Left lung (tissue), 10 donors: ENCODE data around the gene YAP1. TPM values are rescaled to one million over a fixed set of nuclear protein-coding genes. Genes with fewer than 3 reads are reported as not detected.
A peak's percentile ranks its signal among the peaks of the same experiment; 100 is the strongest.

Experiments
- ATAC-seq: fragments of 200-7000 bp; cut with Tn5 transposase; one replicate; pipeline ENCODE4 v1.9.1; 2020; ENCODE audit warnings: moderate library complexity
- DNase-seq, 4 donors: peaks; one replicate each; pipeline ENCODE4 v3.0.0-alpha.2; 2013 to 2020
- H3K27ac ChIP-seq, 2 donors: fragments of 200-600 bp; sonication (generic) in 1 of 2; one replicate each; pipeline versions ENCODE4 v1.5.0 to v1.8.0; 2020 to 2021
- H3K27me3 ChIP-seq, 2 donors: fragments of 200-600 bp; sonication (generic) in 1 of 2; one replicate each; pipeline versions ENCODE4 v1.5.0 to v1.8.0; 2020 to 2021
- H3K36me3 ChIP-seq, 2 donors: fragments of 200-600 bp; sonication (generic) in 1 of 2; one replicate each; pipeline versions ENCODE4 v1.5.0 to v1.8.0; 2020 to 2021
- H3K4me1 ChIP-seq, 2 donors: fragments of 200-600 bp; one replicate each; pipeline ENCODE4 v1.8.0; 2021
- H3K4me3 ChIP-seq, 2 donors: fragments of 200-600 bp; sonication (generic) in 1 of 2; one replicate each; pipeline versions ENCODE4 v1.5.0 to v1.8.0; 2020 to 2021; ENCODE audit warnings: mild to moderate bottlenecking in 1 of 2
- H3K9me3 ChIP-seq, 2 donors: fragments of 200-600 bp; sonication (generic) in 1 of 2; one replicate each; pipeline versions ENCODE4 v1.5.0 to v1.8.0; 2020 to 2021
- CTCF ChIP-seq, 2 donors: fragments of 200-600 bp; sonication (generic) in 1 of 2; IDR thresholded peaks; one replicate each; pipeline versions ENCODE4 v1.5.0 to v1.8.0; 2021; ENCODE audit warnings: antibody characterized with exemption in 2 of 2
- intact Hi-C, 2 donors: fragments of 100-400 bp; cut with DNase I; formaldehyde crosslinking; loops; one replicate each; pipeline versions ENCODE4 v1.11.2 to v1.14.2; 2022
- polyA plus RNA-seq, 6 donors: library from polyadenylated mRNA; unstranded; fragments of 120-200 nt; gene quantifications; one replicate each; pipeline ENCODE4 v1.2.1, GENCODE V29; 2013; ENCODE audit not compliant: insufficient read length in 6 of 6
- total RNA-seq, 2 donors: library from RNA; stranded (reverse); fragmentation: NEBNext Ultra II Directional; extraction: Animal tissue kit (Norgen Biotek cat#: 25700); gene quantifications; one replicate each; pipeline ENCODE4 v1.2.1, GENCODE V29; 2021
- donor health status: DM: no; HTN: yes; CAD: no.
- donor health status: DM: no; HTN: no; CAD: no.

Gene YAP1
- total and polyA plus RNA-seq, 8 donors, result 105 to 384 (median 335) TPM

DNA sequence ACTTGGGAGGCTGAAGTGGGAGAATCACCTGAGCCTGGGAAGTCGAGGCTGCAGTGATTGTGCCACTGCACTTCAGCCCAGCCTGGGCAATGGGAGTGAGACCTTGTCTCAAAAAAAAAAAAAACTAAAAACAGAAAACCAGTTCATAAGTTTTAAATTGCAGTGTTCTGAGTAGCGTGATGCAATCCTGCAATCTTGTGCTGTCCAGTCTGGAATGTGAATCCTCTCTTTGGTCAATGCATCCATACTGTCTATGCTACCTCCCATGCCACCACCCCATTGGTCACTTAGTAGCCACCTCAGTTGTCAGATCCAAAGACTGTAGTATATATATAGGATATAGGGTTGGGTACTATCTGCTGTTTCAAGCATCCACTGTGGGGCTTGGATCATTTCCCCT, 11.1 kb downstream of the YAP1 start:
- no peak for TF ChIP-seq CTCF (IDR thresholded peaks at IDR 0.05)
- DNase-seq (no peak), ATAC-seq (no peak)
- H3K4me3 ChIP-seq, result no peak overlapping the region
- H3K9me3 ChIP-seq, result no peaks in the 10 kb centered on the region
- H3K36me3 ChIP-seq, result no peaks in the 10 kb centered on the region
- peaks cover 20 to 30% of the 10 kb centered on the region in 2 donors for H3K4me1 ChIP-seq
- peaks cover 0 to 18% of the 10 kb centered on the region in 2 donors for H3K27me3 ChIP-seq
- H3K27ac ChIP-seq, result no peak overlapping the region
- intact Hi-C loops, result no loop called here

GRCh38 chr11:102134597-102134996, 24.4 kb downstream of the YAP1 start:
- Histone ChIP-seq H3K27me3 (no peaks in the 10 kb centered on the region), H3K9me3 (no peaks in the 10 kb centered on the region), H3K36me3 (no peaks in the 10 kb centered on the region), H3K4me3 (no peak overlapping the region), H3K27ac (no peak overlapping the region), H3K4me1 (peaks cover 6 to 10% of the 10 kb centered on the region in 2 donors)
- ATAC-seq, result no peak
- no peak for TF ChIP-seq CTCF (IDR thresholded peaks at IDR 0.05)
- DNase-seq, result no peak
- intact Hi-C loops, result no loop called here

- no peaks in the 10 kb centered on the region for H3K36me3 ChIP-seq
- no peak for TF ChIP-seq CTCF (IDR thresholded peaks at IDR 0.05)
- intact Hi-C loops, result no loop called here
Observed at GRCh38 chr11:102135256-102135655, 25.0 kb downstream of the YAP1 start.

GRCh38 chr11:102138223-102138622, 28.0 kb downstream of the YAP1 start:
- DNase-seq, result no peak
- intact Hi-C loops, result no loop called here
- Histone ChIP-seq H3K27ac (peak overlapping the region in 1 of 2 donors; percentile 69), H3K4me3 (no peak overlapping the region), H3K4me1 (peaks cover 6 to 17% of the 10 kb centered on the region in 2 donors), H3K27me3 (no peaks in the 10 kb centered on the region), H3K36me3 (no peaks in the 10 kb centered on the region), H3K9me3 (no peaks in the 10 kb centered on the region)
- ATAC-seq, result no peak
- TF ChIP-seq CTCF (IDR thresholded peaks at IDR 0.05), result no peak

More at GRCh38 chr11:102135256-102135655, 25.0 kb downstream of the YAP1 start:
- peaks cover 6 to 14% of the 10 kb centered on the region in 2 donors for H3K4me1 ChIP-seq
- no peak overlapping the region for H3K27ac ChIP-seq
- ATAC-seq (no peak), DNase-seq (no peak)
- no peaks in the 10 kb centered on the region for H3K9me3 ChIP-seq
- H3K27me3 ChIP-seq, result no peaks in the 10 kb centered on the region
- H3K4me3 ChIP-seq, result no peak overlapping the region

GRCh38 chr11:102138670-102139069, 28.4 kb downstream of the YAP1 start:
- H3K4me1 ChIP-seq, result peaks cover 6 to 17% of the 10 kb centered on the region in 2 donors
- ATAC-seq, result peak; percentile 77
- no peak overlapping the region for H3K4me3 ChIP-seq
- no peaks in the 10 kb centered on the region for H3K9me3 ChIP-seq
- no peaks in the 10 kb centered on the region for H3K36me3 ChIP-seq
- H3K27ac ChIP-seq, result peak overlapping the region in 1 of 2 donors; percentile 69
- no peak for DNase-seq
- H3K27me3 ChIP-seq, result no peaks in the 10 kb centered on the region
- intact Hi-C loops, result no loop called here
- no peak for TF ChIP-seq CTCF (IDR thresholded peaks at IDR 0.05)
